ENCODE results near the gene FBXW11. TPM values are rescaled to one million over a fixed set of nuclear protein-coding genes. Genes with fewer than 3 reads are reported as not detected.

Gene FBXW11
- total and polyA plus RNA-seq, 10 of the 15 experiments (the other 5 are each of a cell fraction or from before 2014, with no cell fraction given), result 4.3 to 61.5 (median 40.0) TPM

GRCh38 chr5:171826132-171826531 lies 180.3 kb downstream of the FBXW11 start:
- 58% methylated on average over 5 of the region's 5 CpGs for WGBS (ENCODE audit: insufficient coverage, insufficient replicate concordance, low lambda C conversion rate, missing lambda C conversion rate)

More at GRCh38 chr5:171826132-171826531, 180.3 kb downstream of the FBXW11 start:
- no peak overlapping the region for H3K27ac ChIP-seq (ENCODE audit: control insufficient read depth, insufficient read depth)
- ATAC-seq, result no peak
- no peaks in the 10 kb centered on the region for H3K4me1 ChIP-seq (ENCODE audit: control insufficient read depth, insufficient read depth, low read length)
- in situ Hi-C loops (cut with MboI), result no loop called here
- ChIA-PET CTCF (no interaction called here), RAD21 (ENCODE audit: unreplicated experiment) (no interaction called here), SMC1A (ENCODE audit: uncharacterized antibody, unreplicated experiment) (no interaction called here), POLR2A (no interaction called here)
- H3K9me3 ChIP-seq (replicated peaks; ENCODE audit: control insufficient read depth, insufficient read depth, low read length), result no peaks in the 10 kb centered on the region
- BruUV-seq (replicated peaks), result no TSS peak
- intact Hi-C loops (cut with micrococcal nuclease; ENCODE audit: unreplicated experiment), result no loop called here
- H3K36me3 ChIP-seq (ENCODE audit: control insufficient read depth in 2 of 2, insufficient read depth in 2 of 2, low read length in 1 of 2), result no peaks in the 10 kb centered on the region
- no peak for FAIRE-seq
- no peak overlapping the region for H3K4me3 ChIP-seq
- no peaks in the 10 kb centered on the region for H3K79me2 ChIP-seq (ENCODE audit: control insufficient read depth, insufficient read depth, low read length)
- no peak overlapping the region for H3K9ac ChIP-seq (ENCODE audit: control insufficient read depth, insufficient read depth, low read length)
- no peak overlapping the region for H3K4me2 ChIP-seq (ENCODE audit: control insufficient read depth, insufficient read depth)
- no peaks in the 10 kb centered on the region for H3K27me3 ChIP-seq (replicated peaks in 1 of 2; ENCODE audit: control insufficient read depth in 2 of 2, insufficient read depth in 2 of 2, low read length in 1 of 2)
- H2AFZ ChIP-seq (ENCODE audit: control insufficient read depth, low read depth, low read length), result no peak overlapping the region
- no peak for DNase-seq (ENCODE audit: low read depth, low spot score)
- no peaks in the 10 kb centered on the region for H4K20me1 ChIP-seq (ENCODE audit: control insufficient read depth, insufficient read depth)
- no peak for TF ChIP-seq NFYB (IDR thresholded peaks at IDR 0.05; ENCODE audit: insufficient read depth, low read depth, low read length)
- TF ChIP-seq ZBTB40 (IDR thresholded peaks at IDR 0.05; ENCODE audit: borderline replicate concordance), result no peak
